WTC11 (cell line): ENCODE measurements around the gene ZNF341.

Experiments
- CTCF ChIP-seq: fragments of 200-600 bp; IDR thresholded peaks from 2 replicates; pipeline ENCODE4 v1.8.0; 2022; ENCODE audit warnings: antibody characterized with exemption
- E2F4 ChIP-seq: sonication (generic); formaldehyde crosslinking; IDR thresholded peaks from 2 replicates; pipeline ENCODE4 v1.8.1; 2022; ENCODE audit warnings: low read depth, mild to moderate bottlenecking, moderate library complexity, missing genetic modification reagents, borderline replicate concordance
- ESRRA ChIP-seq: sonication (generic); formaldehyde crosslinking; IDR thresholded peaks from 2 replicates; pipeline ENCODE4 v1.8.1; 2022; ENCODE audit warnings: mild to moderate bottlenecking, missing genetic modification reagents, borderline replicate concordance
- ETV6 ChIP-seq: sonication (generic); formaldehyde crosslinking; IDR thresholded peaks from 2 replicates; pipeline ENCODE4 v1.8.1; 2022; ENCODE audit warnings: mild to moderate bottlenecking, missing genetic modification reagents
- IRF2 ChIP-seq: sonication (generic); formaldehyde crosslinking; IDR thresholded peaks from 2 replicates; pipeline ENCODE4 v1.8.0; 2022; ENCODE audit warnings: low read depth, missing genetic modification reagents, borderline replicate concordance
- MAX ChIP-seq: sonication (generic); formaldehyde crosslinking; IDR thresholded peaks from 2 replicates; pipeline ENCODE4 v1.8.0; 2022; ENCODE audit warnings: mild to moderate bottlenecking, missing genetic modification reagents
- RELA ChIP-seq: sonication (generic); formaldehyde crosslinking; IDR thresholded peaks from 2 replicates; pipeline ENCODE4 v1.8.1; 2022; ENCODE audit warnings: missing genetic modification reagents, mild to moderate bottlenecking, borderline replicate concordance
- SP1 ChIP-seq: sonication (generic); formaldehyde crosslinking; conservative IDR thresholded peaks from 2 replicates; pipeline ENCODE4 v1.8.1; 2022; ENCODE audit warnings: missing genetic modification reagents
- STAT6 ChIP-seq: sonication (generic); formaldehyde crosslinking; conservative IDR thresholded peaks from 2 replicates; pipeline ENCODE4 v1.8.1; 2023; ENCODE audit warnings: mild to moderate bottlenecking, low read depth, missing genetic modification reagents, moderate library complexity
- USF1 ChIP-seq: sonication (generic); formaldehyde crosslinking; IDR thresholded peaks from 2 replicates; pipeline ENCODE4 v1.8.0; 2022; ENCODE audit warnings: mild to moderate bottlenecking, missing genetic modification reagents
- USF2 ChIP-seq: sonication (generic); formaldehyde crosslinking; IDR thresholded peaks from 2 replicates; pipeline ENCODE4 v1.8.1; 2023; ENCODE audit warnings: mild to moderate bottlenecking, missing genetic modification reagents, moderate library complexity
- ZNF232 ChIP-seq: sonication (generic); formaldehyde crosslinking; IDR thresholded peaks from 2 replicates; pipeline ENCODE4 v1.8.0; 2022; ENCODE audit warnings: mild to moderate bottlenecking, missing genetic modification reagents
- ZNF263 ChIP-seq: sonication (generic); formaldehyde crosslinking; IDR thresholded peaks from 2 replicates; pipeline ENCODE4 v1.8.1; 2022; ENCODE audit warnings: low read depth, mild to moderate bottlenecking, moderate library complexity, missing genetic modification reagents

GRCh38 chr20:33828326-33828844, 96.6 kb downstream of the ZNF341 start:
- TF ChIP-seq USF2 (no peak), ESRRA (CRISPR knock-in tag) (no peak), CTCF (no peak), SP1 (CRISPR knock-in tag) (no peak), IRF2 (no peak), ZNF232 (CRISPR knock-in tag) (no peak), MAX (CRISPR knock-in tag) (no peak), ZNF263 (CRISPR knock-in tag) (no peak), USF1 (CRISPR knock-in tag) (no peak), STAT6 (CRISPR knock-in tag) (no peak), RELA (CRISPR knock-in tag) (no peak), ETV6 (CRISPR knock-in tag) (no peak), E2F4 (CRISPR knock-in tag) (no peak)
